SHP77 (cell line): Measurements from ENCODE around the gene NAGK.
"Not testable (repeated sequence)": the region's sequence is repeated elsewhere in the genome, so short reads cannot be mapped to it uniquely, and the experiment has no call there.

Experiments
- DNase-seq, 2 experiments: peaks; one replicate each; lab custom pipeline; 2025; lab: John Stamatoyannopoulos, UW

The NAGK gene

DNA sequence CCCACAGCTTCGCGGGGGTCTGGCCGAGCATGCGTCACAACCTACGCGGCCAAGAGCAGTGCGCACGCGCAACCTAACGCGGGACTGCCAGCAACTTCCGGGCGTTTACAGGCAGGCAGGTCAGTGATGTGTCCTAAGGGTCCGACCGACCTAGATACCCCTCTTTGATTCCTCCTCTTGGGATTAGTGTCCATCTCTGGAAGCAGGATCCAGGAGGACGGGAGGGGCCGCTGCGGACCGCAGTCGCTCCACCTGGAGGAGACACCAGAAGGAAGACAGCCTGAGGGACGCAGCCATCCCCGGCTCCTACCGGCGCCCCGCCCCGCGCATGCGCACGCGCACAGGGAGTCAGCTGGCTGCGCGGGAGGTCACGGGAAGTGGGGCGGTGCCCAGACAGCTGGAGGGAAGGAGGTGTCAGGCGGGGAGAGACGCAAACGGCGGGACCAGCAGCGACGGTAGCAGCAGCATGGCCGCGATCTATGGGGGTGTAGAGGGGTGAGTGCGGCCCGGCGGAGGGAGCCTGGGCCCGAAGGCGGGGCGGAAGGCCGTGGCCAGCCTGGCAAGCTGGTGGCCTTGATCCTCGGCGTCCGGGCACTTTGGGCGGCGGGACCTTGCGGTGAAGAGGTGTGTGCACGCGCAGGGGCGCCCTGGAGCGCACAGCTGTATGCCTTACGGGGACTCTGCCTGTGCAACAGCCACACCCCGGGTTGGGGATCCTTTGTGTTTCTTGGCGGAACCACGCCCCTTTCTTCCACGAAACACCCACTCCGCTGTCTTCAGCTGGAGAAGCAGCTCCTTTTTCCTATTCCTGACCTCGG, at the start of gene NAGK:
NAGK (plus strand) TSS at position 431 of the 818 bp plus-strand sequence; CDS start at position 467, 36 bp downstream.
- peak; percentile 82 to 91 for DNase-seq

DNA sequence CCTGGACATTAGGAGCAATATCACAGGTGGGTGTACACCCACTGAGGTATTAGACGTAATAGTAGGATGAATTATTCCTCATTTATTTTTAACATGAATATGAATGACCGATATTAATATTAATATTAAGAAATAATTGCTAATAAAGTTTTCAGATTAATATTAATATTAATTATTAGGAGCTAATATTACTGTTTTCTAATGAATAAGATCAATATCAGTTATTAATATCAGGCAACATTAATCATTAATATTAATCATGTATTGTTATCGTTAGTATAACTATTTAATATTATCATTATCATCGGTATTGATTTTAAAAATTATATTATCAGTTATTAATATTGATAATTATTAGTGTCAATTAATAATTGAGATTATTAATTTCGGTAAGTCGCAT, 48.5 kb upstream of the NAGK start:
- not testable (repeated sequence) for DNase-seq

- DNase-seq = not testable (repeated sequence)
Observed at GRCh38 chr2:71021394-71021793, 47.1 kb upstream of the NAGK start.

GRCh38 chr2:71023553-71024243, 44.8 kb upstream of the NAGK start:
- not testable (repeated sequence) for DNase-seq

- DNase-seq = not testable (repeated sequence)
Observed at GRCh38 chr2:71036296-71036695, 32.2 kb upstream of the NAGK start.

GRCh38 chr2:71042287-71042686, 26.2 kb upstream of the NAGK start:
- DNase-seq = no peak

DNA sequence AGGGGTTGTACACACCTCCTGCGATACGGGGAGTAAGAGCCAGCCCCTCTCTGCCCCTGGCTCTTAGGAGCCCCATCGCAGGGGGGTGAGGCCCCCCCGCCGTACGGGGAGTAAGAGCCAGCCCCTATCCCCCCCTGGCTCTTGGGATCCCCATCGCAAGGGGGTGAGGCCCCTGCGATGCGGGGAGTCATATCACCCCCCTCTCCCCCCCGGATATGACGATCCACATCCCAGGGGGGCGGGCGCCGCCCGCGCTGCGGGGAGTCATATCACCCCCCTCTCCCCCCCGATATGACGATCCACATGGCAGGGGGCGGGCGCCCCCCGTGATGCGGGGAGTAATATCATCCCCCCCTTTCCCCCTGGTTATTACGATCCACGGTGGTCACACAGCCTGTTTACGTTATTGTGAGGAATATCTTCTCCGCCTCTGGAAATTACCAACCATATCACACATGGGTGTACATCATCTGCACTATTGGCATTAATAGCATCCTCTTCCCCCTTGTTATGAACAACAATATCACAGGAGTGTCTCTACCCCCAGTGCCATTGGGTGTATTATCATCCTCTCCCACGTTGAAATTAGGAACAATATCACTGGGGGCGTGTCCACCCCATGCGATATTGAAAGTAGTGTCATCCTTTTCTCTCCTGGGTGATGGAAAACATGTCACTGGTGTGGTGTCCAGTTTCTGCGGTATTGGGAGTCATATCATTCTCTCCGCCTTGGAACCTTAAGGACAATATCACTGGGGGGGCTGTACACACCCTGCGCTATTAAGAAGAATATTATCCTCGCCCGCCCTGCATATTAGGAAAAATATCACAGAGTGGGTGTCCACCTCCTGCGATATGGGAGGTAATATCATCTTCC, 24.7 kb upstream of the NAGK start:
- DNase-seq = peak in 1 of 2 experiments; percentile 9

- no peak for DNase-seq
Observed at GRCh38 chr2:71045151-71045550, 23.3 kb upstream of the NAGK start.

DNA sequence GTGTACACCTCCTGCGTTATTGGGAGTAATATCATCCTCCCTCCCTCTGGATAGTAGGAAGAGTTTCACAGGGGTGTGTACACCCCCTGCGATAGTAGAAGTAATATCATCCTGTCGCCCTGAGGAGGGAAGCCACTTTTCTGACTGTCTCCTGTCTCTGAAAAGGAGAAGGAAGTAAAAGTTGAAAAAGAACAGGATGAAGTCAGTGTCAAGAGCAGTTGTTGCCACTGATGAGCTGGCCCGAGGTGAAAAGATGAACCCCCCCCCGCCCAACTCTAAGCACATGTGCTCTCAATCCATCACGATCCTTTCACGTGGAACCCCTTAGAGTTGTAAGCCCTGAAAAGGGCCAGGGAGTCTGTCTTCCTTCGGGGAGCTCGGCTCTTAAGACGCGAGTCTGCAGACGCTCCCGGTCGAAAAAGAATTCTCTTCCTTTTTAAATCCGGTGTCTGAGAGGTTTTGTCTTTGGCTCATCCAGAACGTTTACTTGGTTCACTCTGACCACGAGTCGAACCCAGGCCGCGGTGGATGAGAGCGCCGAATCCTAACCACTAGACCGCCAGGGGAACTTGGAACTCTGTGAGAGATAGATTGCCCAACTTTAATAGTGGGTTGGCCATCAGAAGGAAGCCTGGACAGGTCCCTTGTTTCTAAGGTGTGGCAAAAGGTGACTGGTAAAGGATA, 22.4 kb upstream of the NAGK start:
- DNase-seq = no peak

DNA sequence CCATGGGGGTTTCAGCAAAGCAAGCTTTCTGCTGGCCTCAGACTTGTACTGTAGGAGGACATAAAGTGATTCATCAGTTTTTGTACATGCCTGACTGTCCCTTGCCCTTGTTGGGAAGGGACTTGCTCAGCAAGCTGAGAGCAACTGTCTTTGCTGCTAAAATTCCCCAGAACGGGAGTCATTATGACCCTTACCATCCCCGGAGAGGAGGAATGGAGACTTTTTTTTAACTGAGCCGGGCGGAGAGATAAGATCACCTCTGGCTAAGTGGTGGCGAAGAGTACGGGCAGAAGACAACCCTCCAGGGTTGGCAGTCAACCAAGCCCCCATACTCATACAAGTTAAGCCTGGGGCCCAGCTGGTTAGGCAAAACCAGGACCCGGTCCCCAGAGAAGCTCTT, 20.4 kb upstream of the NAGK start:
- no peak for DNase-seq

DNA sequence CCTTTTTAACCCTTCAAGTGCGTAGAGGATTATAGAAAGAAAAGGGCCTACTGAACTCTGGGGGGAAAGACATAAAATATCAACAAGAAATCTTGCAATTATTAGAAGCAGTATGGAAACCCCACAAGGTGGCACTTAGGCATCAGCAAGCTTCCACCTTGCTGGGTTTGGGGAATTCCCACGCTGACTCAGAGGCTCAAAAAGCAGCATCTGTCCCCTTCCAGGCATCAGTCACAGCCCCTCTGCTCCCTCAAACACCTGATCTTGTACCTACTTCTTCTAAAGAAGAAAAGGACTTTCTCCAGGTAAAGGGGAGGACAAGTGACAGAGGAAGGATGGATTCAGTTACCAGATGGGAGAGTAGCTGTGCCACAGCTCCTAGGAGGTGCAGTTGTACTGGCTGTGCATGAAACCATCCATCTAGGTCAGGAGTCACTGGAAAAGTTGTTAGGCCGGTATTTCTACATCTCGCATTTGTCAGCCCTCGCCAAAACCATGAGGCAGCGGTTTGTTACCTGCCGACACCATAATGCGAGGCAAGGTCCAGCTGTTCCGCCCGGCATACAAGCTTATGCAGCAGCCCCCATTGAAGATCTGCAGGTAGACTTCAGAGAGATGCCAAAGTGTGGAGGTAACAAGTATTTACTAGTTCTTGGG, 18.6 kb upstream of the NAGK start:
- not testable (repeated sequence) for DNase-seq

DNA sequence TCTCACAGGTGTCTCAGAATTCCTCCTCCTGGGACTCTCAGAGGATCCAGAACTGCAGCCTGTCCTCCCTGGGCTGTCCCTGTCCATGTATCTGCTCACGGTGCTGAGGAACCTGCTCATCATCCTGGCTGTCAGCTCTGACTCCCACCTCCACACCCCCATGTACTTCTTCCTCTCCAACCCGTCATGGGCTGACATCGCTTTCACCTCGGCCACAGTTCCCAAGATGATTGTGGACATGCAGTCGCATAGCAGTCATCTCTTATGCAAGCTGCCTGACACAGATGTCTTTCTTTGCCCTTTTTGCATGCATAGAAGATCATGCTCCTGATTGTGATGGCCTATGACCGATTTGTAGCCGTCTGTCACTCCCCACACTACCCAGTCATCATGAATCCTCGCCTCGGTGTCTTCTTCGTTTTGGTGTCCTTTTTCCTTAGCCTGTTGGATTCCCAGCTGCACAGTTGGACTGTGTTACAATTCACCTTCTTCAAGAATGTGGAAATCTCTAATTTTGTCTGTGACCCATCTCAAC, 13.2 kb upstream of the NAGK start:
- DNase-seq = not testable (repeated sequence)

DNA sequence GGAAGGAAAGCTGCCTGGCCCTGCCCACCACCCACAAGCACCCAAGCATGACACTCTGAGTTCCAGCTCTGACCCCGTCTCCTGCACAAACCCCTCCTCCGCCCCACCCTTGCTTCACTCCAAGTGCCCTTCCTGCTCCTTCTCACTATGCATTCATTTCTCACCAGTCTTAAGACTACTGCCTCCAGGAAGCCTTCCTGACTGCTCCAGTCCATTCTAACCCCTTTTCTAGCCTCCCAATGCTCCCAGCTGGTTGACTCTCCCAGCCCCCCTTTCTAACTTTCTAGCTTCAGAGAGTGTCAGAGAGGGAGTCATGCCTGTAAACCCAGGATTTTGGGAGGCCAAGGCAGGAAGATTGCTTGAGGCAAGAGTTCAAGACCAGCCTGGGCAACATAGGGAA, 8.2 kb upstream of the NAGK start:
- no peak for DNase-seq

GRCh38 chr2:71060871-71061270, 7.6 kb upstream of the NAGK start:
- no peak for DNase-seq

- no peak for DNase-seq
Observed at GRCh38 chr2:71063216-71063615, 5.2 kb upstream of the NAGK start.

- no peak for DNase-seq
Observed at GRCh38 chr2:71064110-71064611, 4.3 kb upstream of the NAGK start.

DNA sequence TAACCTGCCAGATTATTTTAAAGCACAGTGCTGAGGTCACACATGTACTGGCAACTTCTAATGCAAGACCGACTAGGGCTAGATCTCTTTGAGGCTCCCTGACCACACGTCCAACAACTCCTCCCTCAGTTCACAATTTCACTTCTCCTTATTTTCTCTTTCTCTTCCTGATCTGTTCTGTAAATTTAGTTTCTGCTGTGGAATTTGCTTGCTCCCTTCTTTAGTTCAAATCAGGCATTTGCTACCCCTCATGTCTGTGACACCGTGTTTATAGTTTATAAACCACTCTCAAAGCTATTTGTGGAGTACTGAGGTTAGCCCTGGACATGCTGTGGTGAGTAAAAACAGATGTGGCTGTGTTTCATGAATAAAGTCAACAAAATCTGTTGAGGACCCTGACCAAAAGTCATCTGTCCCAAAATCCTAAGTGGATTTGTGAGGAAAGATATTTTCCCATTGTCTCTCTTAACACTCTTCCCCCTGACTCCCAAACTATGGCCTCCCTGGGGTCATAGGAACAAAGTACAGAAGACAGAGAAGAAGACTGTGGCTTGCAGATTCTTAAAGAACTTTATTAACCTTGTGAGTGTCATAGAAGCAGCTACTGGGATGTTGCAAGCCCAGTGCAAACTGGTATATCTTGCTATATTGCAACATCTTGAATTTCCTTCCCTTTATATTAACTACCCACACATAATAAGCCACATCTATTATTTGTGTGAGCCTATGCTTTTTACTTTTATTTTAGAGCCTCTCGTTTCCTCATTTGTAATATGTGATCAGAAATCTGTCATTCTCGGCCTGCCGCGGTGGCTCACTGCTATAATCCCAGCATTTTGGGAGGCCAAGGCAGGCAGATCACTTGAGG, 3.5 kb upstream of the NAGK start:
- DNase-seq = no peak

GRCh38 chr2:71066856-71067255, 1.6 kb upstream of the NAGK start:
- DNase-seq = no peak

DNA sequence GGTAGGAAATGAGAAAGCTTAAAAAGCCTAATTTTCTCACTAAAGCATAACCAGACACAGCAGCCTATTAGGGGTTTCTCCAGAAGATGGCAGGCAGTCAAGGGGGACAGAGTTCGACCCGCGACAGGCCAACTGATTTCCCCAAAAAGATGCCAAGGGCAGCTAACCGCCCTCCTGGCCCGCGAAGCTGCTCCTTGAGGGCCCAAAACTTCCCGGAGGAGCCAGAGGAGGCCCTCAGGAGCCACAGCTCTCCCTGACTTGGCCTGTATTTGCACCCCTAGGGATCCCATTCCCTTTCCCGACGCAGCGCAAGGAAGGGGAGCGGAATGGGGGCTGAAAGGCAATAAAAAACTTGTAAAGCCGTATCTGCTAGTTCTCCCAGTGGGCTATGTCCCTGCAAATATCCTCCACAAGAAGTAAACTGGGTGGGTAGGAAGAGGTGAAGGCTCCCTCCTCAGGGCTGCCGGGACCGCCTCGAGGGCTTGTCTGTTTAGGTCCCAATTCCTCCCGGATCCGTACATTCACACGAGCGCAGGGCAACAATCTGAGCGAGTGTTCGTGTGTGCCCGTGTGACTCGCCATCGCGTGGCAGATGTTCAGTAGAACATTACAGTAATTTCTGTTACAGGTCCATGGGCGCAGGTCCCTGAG, 756 bp upstream of the NAGK start:
- DNase-seq = no peak
